AG04450 (cell line): ENCODE measurements around the gene IRAK3. TPM values are rescaled to one million over a fixed set of nuclear protein-coding genes. Genes with fewer than 3 reads are reported as not detected.

Experiments used
- CTCF ChIA-PET: fragments of 300-600, 350-600 bp; formaldehyde crosslinking; extraction: SDS; loops from one replicate; lab custom pipeline; 2022; ENCODE audit warnings: antibody characterized with exemption, inconsistent platforms; lab: Charles Lee
- POLR2A ChIA-PET: fragments of 350-600 bp; formaldehyde crosslinking; extraction: SDS; loops from one replicate; lab custom pipeline; 2021; ENCODE audit warnings: antibody characterized with exemption, inconsistent platforms; lab: Yijun Ruan, JAX
- DNase-seq: peaks from one replicate; pipeline ENCODE4 v3.0.0-alpha.2; 2011; ENCODE audit warnings: low read depth, low spot score
- H3K27ac ChIP-seq: one replicate; pipeline ENCODE4 v1.5.1; 2012; ENCODE audit warnings: low read depth, low read length, control low read depth
- H3K27me3 ChIP-seq: one replicate; pipeline ENCODE4 v1.6.0; 2012; ENCODE audit warnings: low read length; ENCODE audit not compliant: control insufficient read depth, insufficient read depth
- H3K4me3 ChIP-seq: 2 replicates; pipeline ENCODE4 v1.5.1; 2011; ENCODE audit warnings: mild to moderate bottlenecking, low read depth, low read length, control low read depth
- H3K9me3 ChIP-seq: 2 replicates; pipeline ENCODE4 v1.5.1; 2012; ENCODE audit warnings: low read length; ENCODE audit not compliant: control insufficient read depth, insufficient read depth
- CTCF ChIP-seq: IDR thresholded peaks from 2 replicates; pipeline ENCODE4 v1.5.1; 2011; ENCODE audit warnings: low read depth, low read length, control low read depth, inconsistent platforms
- polyA plus RNA-seq: library from polyadenylated mRNA; depleted of rRNA; stranded (reverse); fragments of >200 nt; gene quantifications from 2 replicates; pipeline ENCODE4 v1.2.3, GENCODE V29; 2011

IRAK3 gene
- polyA plus RNA-seq, 1 experiment: 3.4 TPM

- DNase-seq: no peak
- Histone ChIP-seq H3K9me3 (no peaks in the 10 kb centered on the region), H3K4me3 (no peak overlapping the region), H3K27ac (no peak overlapping the region), H3K27me3 (no peaks in the 10 kb centered on the region)
- ChIA-PET POLR2A (no interaction called here), CTCF (interaction anchor here (0.6 to 1.0 kb wide), 2 partner anchors 10 to 28 kb away, joined by 3 to 4 read pairs; no protein-coding TSS in a partner anchor)
- no peak for TF ChIP-seq CTCF
These were observed 55.4 kb downstream of the IRAK3 start for GRCh38 chr12:66244446-66244845.

GRCh38 chr12:66247741-66248140, 58.7 kb downstream of the IRAK3 start:
- H3K27ac ChIP-seq: no peak overlapping the region
- H3K9me3 ChIP-seq: no peaks in the 10 kb centered on the region
- POLR2A ChIA-PET: no interaction called here
- H3K27me3 ChIP-seq: no peaks in the 10 kb centered on the region
- CTCF ChIA-PET: interaction anchor here (0.5 to 1.5 kb wide), 3 partner anchors 12 to 28 kb away, joined by 4 to 5 read pairs (median 4); no protein-coding TSS in a partner anchor
- no peak overlapping the region for H3K4me3 ChIP-seq
- TF ChIP-seq CTCF: no peak
- DNase-seq: no peak

GRCh38 chr12:66251049-66251448, 62.0 kb downstream of the IRAK3 start:
- ChIA-PET CTCF (interaction anchor here (2.1 kb wide), 1 partner anchor 19 kb away, joined by 6 read pairs; no protein-coding TSS in a partner anchor), POLR2A (no interaction called here)
- no peaks in the 10 kb centered on the region for H3K27me3 ChIP-seq
- no peaks in the 10 kb centered on the region for H3K9me3 ChIP-seq
- no peak overlapping the region for H3K27ac ChIP-seq
- no peak for TF ChIP-seq CTCF
- DNase-seq: no peak
- H3K4me3 ChIP-seq: no peak overlapping the region

- no peak overlapping the region for H3K4me3 ChIP-seq
- H3K27me3 ChIP-seq: no peaks in the 10 kb centered on the region
- POLR2A ChIA-PET: no interaction called here
- TF ChIP-seq CTCF: no peak
- no peak for DNase-seq
- H3K9me3 ChIP-seq: no peaks in the 10 kb centered on the region
- CTCF ChIA-PET: interaction anchor here (1.1 kb wide), 1 partner anchor 17 kb away, joined by 5 read pairs; no protein-coding TSS in a partner anchor
- no peak overlapping the region for H3K27ac ChIP-seq
These were observed 63.8 kb downstream of the IRAK3 start for GRCh38 chr12:66252771-66253170.

- Histone ChIP-seq H3K27me3 (no peaks in the 10 kb centered on the region), H3K27ac (no peak overlapping the region), H3K9me3 (no peaks in the 10 kb centered on the region), H3K4me3 (no peak overlapping the region)
- CTCF ChIA-PET: interaction anchor here (1.0 kb wide), 1 partner anchor 14 kb away, joined by 3 read pairs; no protein-coding TSS in a partner anchor
- TF ChIP-seq CTCF: no peak
- POLR2A ChIA-PET: no interaction called here
- DNase-seq: no peak
These were observed 66.7 kb downstream of the IRAK3 start for GRCh38 chr12:66255737-66256136.
